Limb (tissue), 2 donors: ENCODE data around the gene C10orf143.
"Not testable (repeated sequence)": the region's sequence is repeated elsewhere in the genome, so short reads cannot be mapped to it uniquely, and the experiment has no call there.

Source experiments
- DNase-seq, 2 donors: peaks; one replicate each; pipeline ENCODE4 v3.0.0-alpha.2; 2016; ENCODE audit errors: extremely low spot score in 2 of 2

The C10orf143 gene

GRCh38 chr10:130036296-130037065 is 74.1 kb downstream of the C10orf143 start:
- DNase-seq, result peak in 1 of 2 donors; percentile 17

- DNase-seq, result no peak
Observed at GRCh38 chr10:130029209-130029608, 81.4 kb downstream of the C10orf143 start.

DNA sequence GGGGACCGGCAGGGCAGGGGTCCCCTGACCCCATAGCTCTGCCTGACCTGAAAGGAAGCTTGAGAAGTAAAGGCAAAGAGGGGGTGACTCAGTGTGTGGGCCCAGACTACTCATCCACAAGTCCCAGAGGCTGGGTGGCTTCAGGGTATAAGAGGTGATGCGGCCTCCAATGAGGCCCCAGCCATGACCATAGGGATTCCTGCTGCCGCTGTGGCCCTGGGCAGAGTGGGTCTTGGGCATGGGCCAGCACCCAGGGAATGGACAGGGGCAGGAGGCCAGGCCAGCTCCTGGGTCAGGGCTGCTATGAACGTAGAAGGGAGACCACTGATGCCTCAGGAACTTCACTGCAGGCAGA is 82.2 kb downstream of the C10orf143 start:
- no peak for DNase-seq

- DNase-seq, result peak in 1 of 2 donors; percentile 13
Observed at GRCh38 chr10:130027716-130028464, 82.7 kb downstream of the C10orf143 start.

DNA sequence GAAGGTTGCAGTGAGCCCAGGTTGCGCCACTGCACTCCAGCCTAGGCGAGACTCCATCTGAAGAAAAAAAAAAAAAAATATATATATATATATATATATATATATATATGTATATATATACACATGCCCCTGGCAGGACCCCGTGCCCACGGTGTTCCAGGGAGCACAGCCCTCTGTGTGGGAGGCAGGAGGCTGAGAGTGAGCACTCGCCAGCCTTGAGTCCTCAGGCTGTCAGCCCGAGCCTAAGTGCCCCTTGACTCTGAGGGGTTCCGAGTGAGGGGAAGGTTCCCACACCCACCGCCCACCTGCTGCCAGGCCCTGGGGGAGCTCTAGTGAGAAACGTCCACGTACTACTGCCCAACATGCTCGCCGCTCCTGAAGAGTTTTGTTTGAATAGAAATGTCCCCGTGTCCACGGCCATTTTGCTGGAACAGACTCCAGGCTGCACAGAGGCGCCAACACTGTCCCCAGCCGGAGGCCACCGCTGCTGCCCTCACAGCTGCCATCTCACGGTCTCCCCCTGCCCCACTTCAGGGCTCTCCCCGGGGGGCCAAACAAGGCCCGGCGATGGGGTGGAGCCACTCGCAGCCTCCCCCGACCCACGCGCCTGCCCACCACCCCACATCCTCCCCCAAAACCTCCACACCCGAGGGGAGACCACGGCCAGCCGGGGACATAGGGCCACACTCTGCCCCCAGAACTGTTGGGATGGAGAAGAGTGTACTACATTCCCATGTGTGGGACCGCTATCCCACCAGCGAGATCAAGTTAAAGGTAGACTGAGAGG is 83.8 kb downstream of the C10orf143 start:
- DNase-seq, result no peak

- DNase-seq, result no peak
Observed at GRCh38 chr10:130025811-130026485, 84.7 kb downstream of the C10orf143 start.

- no peak for DNase-seq
Observed at GRCh38 chr10:130025326-130025725, 85.3 kb downstream of the C10orf143 start.

- no peak for DNase-seq
Observed at GRCh38 chr10:130024779-130025325, 85.8 kb downstream of the C10orf143 start.

GRCh38 chr10:130024326-130024725 is 86.3 kb downstream of the C10orf143 start:
- not testable (repeated sequence) for DNase-seq

- peak in 1 of 2 donors; percentile 26 for DNase-seq
Observed at GRCh38 chr10:130023454-130024230, 87.0 kb downstream of the C10orf143 start.

DNA sequence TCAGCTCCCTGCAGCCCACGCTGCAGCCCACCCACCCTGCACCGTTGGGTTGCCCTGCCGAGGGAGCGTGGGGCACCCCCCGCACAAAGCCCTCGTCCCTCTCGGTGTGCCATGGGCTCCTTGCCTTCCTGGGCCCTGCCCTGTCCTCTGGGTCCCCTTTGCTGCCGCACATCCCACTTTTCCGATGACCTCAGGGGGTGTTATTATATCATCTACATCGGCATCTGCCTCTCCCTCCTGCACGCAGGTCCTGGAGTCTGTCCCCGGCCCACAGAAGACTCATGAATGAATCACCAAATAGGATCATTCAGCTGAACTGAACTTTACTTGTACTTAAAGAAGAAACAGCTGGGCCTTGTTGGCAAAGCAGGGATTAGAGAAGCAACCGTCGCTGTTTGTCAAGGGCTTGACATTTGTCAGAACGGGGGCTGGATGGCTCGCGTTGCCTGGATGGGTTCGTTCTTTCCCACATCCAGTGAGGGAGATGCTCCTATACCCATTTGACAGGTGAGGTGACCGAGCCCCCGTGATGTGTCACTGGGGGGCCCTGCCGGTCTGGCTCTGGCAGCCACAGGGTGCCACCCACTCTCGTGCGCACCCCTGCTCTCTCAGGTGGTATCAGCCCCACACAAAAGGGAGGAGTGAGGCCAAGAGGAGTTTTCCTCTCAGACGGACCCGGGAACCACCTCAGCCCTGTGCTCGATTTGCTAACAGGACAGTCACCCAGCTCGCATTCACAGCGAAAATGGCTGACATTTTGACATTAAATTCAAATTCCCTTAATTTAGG is 87.9 kb downstream of the C10orf143 start:
- DNase-seq, result peak; percentile 32 to 60

DNA sequence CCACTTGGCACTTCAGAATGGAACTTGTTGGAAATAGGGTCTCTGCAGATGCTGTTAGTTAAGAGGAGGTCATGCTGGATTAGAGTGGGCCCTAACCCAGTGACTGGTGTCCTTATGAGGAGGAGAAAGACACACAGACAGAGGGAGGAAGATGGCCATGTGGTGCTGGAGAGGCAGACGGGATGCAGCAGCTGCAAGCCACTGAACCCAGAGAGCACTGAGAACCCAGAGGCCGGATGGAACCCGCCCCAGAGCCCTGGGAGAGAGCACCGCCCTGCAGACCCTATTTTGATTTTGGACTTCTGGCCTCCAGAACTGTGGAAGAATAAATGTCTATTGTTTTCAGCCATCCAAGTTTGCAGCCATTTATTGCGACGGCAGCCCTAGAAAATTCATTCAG is 88.5 kb downstream of the C10orf143 start:
- peak in 1 of 2 donors; percentile 25 for DNase-seq

- DNase-seq, result peak; percentile 24 to 25
Observed at GRCh38 chr10:130021383-130021950, 89.2 kb downstream of the C10orf143 start.

GRCh38 chr10:130020651-130021382 is 89.8 kb downstream of the C10orf143 start:
- peak in 1 of 2 donors; percentile 31 for DNase-seq

DNA sequence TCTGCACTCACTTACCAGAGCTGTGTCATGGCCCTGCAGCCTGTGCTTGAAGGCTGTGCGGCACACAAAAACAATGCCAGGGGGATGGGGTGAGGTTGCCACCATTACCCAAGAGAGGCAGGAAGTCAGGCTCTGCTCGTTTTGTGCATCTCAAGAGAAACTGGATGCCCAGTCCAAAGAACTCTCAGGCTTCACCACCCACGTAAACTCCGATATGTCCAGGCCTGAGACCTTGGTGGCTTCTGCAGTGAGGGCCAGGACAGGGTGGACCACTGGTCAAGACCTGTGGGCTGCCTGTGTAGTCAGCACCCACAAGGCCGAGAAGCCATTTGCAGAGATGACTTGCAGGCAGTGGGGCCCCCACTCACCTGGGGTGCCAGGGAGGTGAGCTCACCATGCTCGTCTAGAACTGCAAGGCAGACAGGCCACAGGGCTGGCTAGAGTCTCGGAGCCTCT is 91.9 kb downstream of the C10orf143 start:
- DNase-seq, result no peak

DNA sequence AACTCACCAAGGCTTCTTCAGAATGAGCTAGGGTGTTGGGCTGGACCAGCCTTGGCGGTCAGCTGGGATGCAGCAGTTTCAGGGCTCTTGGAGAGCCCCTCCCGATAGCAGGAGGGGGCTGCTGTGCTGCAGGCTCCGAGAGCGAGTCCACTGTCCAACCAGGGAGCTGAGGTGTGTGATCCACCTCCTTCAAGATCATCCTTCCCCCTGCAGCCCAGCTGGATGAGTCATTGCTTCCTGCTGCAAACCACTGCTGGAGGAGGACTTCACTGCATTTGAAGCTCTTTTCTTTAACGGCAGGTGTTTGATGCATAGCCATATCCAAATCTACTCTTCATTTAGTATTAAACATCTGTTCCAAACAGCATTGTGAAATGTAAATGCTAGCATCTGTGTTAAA is 92.4 kb downstream of the C10orf143 start:
- DNase-seq, result no peak

DNA sequence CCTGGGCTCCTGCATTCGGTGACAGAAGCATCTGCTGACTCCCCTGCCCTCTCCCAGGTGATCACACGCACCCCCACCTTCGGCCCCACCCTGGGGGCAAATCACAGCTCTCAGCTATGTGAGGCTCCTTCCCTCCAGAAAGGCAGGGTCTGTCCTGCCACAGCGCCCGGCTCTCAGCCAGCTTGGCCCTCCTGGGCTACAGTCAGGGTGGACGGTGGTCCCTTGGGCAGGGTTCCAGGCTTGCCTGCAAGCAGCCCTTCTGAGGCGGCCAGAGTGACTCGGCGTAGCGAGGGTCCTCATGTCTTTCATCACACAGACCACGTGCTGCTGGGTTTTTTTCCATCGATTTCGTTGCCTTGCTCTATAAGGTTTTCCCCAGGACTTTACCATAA is 93.0 kb downstream of the C10orf143 start:
- DNase-seq, result no peak

DNA sequence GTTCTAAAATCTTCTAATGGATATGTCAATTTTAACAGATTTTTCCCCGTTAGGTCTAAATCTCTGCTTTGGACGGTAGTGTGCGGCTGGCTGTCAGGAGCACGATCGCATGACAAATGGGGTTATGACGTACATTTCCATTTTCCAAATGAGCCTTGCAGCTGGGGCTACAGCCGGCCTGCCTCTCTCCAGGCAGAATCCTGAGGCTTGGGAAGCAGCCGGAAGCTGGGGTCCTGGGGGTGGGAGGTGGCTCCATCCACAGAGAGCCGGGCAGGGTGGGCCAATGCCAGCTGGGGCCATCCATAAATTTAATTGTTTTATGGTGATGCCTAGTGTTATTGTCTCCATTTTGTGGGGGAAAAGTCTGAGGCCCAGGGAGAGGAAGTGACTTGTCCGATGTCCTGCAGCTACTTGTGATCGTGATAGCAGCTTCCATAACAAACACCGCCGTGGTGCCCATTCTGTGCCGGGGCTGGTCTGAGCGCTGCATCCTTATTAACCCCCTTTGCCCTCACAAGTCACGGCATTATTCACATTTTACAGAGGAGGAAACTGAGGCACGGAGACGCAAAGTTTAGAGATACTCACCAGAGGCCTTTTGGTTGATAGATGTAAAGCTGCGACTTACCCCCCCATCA is 93.5 kb downstream of the C10orf143 start:
- no peak for DNase-seq
